Measurements from ENCODE around the gene TPH1.

DNA sequence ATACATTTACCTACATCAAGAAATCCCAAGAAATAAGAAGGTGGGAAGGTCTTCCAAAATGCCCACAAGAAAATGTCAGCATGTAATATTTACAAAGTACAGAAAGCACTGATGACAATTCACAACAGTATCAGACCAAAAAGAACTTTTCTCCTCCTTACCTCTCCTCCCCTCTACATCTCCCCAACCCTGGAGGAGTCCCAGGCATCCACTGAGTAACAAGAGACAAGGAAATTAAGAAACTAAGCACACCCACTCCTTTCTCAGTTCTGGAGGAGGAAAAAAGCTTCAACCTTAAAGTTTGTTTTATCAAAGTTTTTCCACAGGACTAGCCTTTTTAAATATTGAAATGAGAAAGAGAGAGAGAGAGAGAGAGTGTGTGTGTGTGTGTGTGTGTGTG is 31.2 kb downstream of the TPH1 start:
- TF ChIP-seq NR1H2 (CRISPR knock-in tag; IDR thresholded peaks at IDR 0.05), result no peak
- TF ChIP-seq, protein P1, sequence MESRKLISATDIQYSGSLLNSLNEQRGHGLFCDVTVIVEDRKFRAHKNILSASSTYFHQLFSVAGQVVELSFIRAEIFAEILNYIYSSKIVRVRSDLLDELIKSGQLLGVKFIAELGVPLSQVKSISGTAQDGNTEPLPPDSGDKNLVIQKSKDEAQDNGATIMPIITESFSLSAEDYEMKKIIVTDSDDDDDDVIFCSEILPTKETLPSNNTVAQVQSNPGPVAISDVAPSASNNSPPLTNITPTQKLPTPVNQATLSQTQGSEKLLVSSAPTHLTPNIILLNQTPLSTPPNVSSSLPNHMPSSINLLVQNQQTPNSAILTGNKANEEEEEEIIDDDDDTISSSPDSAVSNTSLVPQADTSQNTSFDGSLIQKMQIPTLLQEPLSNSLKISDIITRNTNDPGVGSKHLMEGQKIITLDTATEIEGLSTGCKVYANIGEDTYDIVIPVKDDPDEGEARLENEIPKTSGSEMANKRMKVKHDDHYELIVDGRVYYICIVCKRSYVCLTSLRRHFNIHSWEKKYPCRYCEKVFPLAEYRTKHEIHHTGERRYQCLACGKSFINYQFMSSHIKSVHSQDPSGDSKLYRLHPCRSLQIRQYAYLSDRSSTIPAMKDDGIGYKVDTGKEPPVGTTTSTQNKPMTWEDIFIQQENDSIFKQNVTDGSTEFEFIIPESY (CRISPR knock-in tag; IDR thresholded peaks at IDR 0.05), result no peak
- no peak for TF ChIP-seq ZKSCAN1 (IDR thresholded peaks at IDR 0.05; ENCODE audit: low read depth, low read length)
- no peak for TF ChIP-seq EP300 (IDR thresholded peaks at IDR 0.05; ENCODE audit: low read length)
- no peak for TF ChIP-seq ZNF445 (CRISPR knock-in tag; IDR thresholded peaks at IDR 0.05; ENCODE audit: low read depth)
- no peak for TF ChIP-seq NRF1 (conservative IDR thresholded peaks at IDR 0.05 in 1 of 2, IDR thresholded peaks at IDR 0.05 in 1 of 2)
